ENCODE data around the gene NUP214. TPM values are rescaled to one million over a fixed set of nuclear protein-coding genes. Genes with fewer than 3 reads are reported as not detected.
A peak's percentile ranks its signal among the peaks of the same experiment; 100 is the strongest.

The NUP214 gene
- total RNA-seq, 1 experiment from 2014 or later = 52.3 TPM

- H3K27me3 Mint-ChIP-seq (ENCODE audit: insufficient read depth, unreplicated experiment) = no peaks in the 10 kb centered on the region
- Histone ChIP-seq H3K4me3 (ENCODE audit: low read depth, low read length) (no peak overlapping the region), H3K36me3 (ENCODE audit: control insufficient read depth, insufficient read depth, low read length) (no peaks in the 10 kb centered on the region), H3K27me3 (replicated peaks; ENCODE audit: control insufficient read depth, insufficient read depth, low read length) (no peaks in the 10 kb centered on the region), H3K9me3 (no peaks in the 10 kb centered on the region), H3K4me1 (peaks cover 5% of the 10 kb centered on the region; the same call in 1 of the 2 replicates)
- H3K9me3 Mint-ChIP-seq (ENCODE audit: unreplicated experiment) = no peaks in the 10 kb centered on the region
- intact Hi-C loops (cut with micrococcal nuclease; ENCODE audit: unreplicated experiment) = no loop called here
- H3K4me1 Mint-ChIP-seq (ENCODE audit: low read depth, unreplicated experiment) = no peaks in the 10 kb centered on the region
- no peak for TF ChIP-seq CTCF (IDR thresholded peaks at IDR 0.05; ENCODE audit: insufficient read depth in 1 of 2, low read depth in 1 of 2, low read length in 1 of 2, severe bottlenecking in 1 of 2, unreplicated experiment in 1 of 2)
- ChIA-PET CTCF (no interaction called here), POLR2A (no interaction called here)
- DNase-seq = no peak
- no peaks in the 10 kb centered on the region for H3K36me3 Mint-ChIP-seq (ENCODE audit: insufficient read depth, unreplicated experiment)
- no peak overlapping the region for H3K4me3 Mint-ChIP-seq (ENCODE audit: unreplicated experiment)
- no TSS peak for BruUV-seq (replicated peaks)
- no peak overlapping the region for H3K27ac Mint-ChIP-seq (ENCODE audit: unreplicated experiment)
Observed at GRCh38 chr9:131092030-131092429, 33.4 kb upstream of the NUP214 start.

- Histone ChIP-seq H3K9me3 (no peaks in the 10 kb centered on the region), H3K27me3 (replicated peaks; ENCODE audit: control insufficient read depth, insufficient read depth, low read length) (no peaks in the 10 kb centered on the region), H3K36me3 (ENCODE audit: control insufficient read depth, insufficient read depth, low read length) (no peaks in the 10 kb centered on the region), H3K4me1 (peaks cover 11% of the 10 kb centered on the region), H3K4me3 (ENCODE audit: low read depth, low read length) (no peak overlapping the region)
- H3K4me3 Mint-ChIP-seq (ENCODE audit: unreplicated experiment) = peak overlapping the region; percentile 27
- H3K27me3 Mint-ChIP-seq (ENCODE audit: insufficient read depth, unreplicated experiment) = no peaks in the 10 kb centered on the region
- no TSS peak for BruUV-seq (replicated peaks)
- intact Hi-C loops (cut with micrococcal nuclease; ENCODE audit: unreplicated experiment) = no loop called here
- POLR2A ChIA-PET = no interaction called here
- H3K27ac Mint-ChIP-seq (ENCODE audit: unreplicated experiment) = no peak overlapping the region
- peaks cover 7% of the 10 kb centered on the region for H3K4me1 Mint-ChIP-seq (ENCODE audit: low read depth, unreplicated experiment)
- no peak for TF ChIP-seq CTCF (IDR thresholded peaks at IDR 0.05; ENCODE audit: insufficient read depth in 1 of 2, low read depth in 1 of 2, low read length in 1 of 2, severe bottlenecking in 1 of 2, unreplicated experiment in 1 of 2)
- DNase-seq = peak in 1 of 2 experiments; percentile 63
- no peaks in the 10 kb centered on the region for H3K9me3 Mint-ChIP-seq (ENCODE audit: unreplicated experiment)
- H3K36me3 Mint-ChIP-seq (ENCODE audit: insufficient read depth, unreplicated experiment) = no peaks in the 10 kb centered on the region
- CTCF ChIA-PET = interaction anchor here (0.6 kb wide), 1 partner anchor 235 kb away, joined by 3 read pairs; no protein-coding TSS in a partner anchor
Observed at GRCh38 chr9:131092548-131093440, 32.6 kb upstream of the NUP214 start.

- ChIA-PET POLR2A (no interaction called here), CTCF (no interaction called here)
- TF ChIP-seq CTCF (IDR thresholded peaks at IDR 0.05; ENCODE audit: insufficient read depth in 1 of 2, low read depth in 1 of 2, low read length in 1 of 2, severe bottlenecking in 1 of 2, unreplicated experiment in 1 of 2) = no peak
- Mint-ChIP-seq H3K4me1 (ENCODE audit: low read depth, unreplicated experiment) (peaks cover 7% of the 10 kb centered on the region), H3K9me3 (ENCODE audit: unreplicated experiment) (no peaks in the 10 kb centered on the region), H3K27me3 (ENCODE audit: insufficient read depth, unreplicated experiment) (no peaks in the 10 kb centered on the region), H3K4me3 (ENCODE audit: unreplicated experiment) (peak overlapping the region; percentile 27), H3K27ac (ENCODE audit: unreplicated experiment) (no peak overlapping the region), H3K36me3 (ENCODE audit: insufficient read depth, unreplicated experiment) (no peaks in the 10 kb centered on the region)
- no peaks in the 10 kb centered on the region for H3K9me3 ChIP-seq
- DNase-seq = no peak
- no peaks in the 10 kb centered on the region for H3K27me3 ChIP-seq (replicated peaks; ENCODE audit: control insufficient read depth, insufficient read depth, low read length)
- H3K4me3 ChIP-seq (ENCODE audit: low read depth, low read length) = no peak overlapping the region
- no TSS peak for BruUV-seq (replicated peaks)
- intact Hi-C loops (cut with micrococcal nuclease; ENCODE audit: unreplicated experiment) = no loop called here
- H3K36me3 ChIP-seq (ENCODE audit: control insufficient read depth, insufficient read depth, low read length) = no peaks in the 10 kb centered on the region
- H3K4me1 ChIP-seq = peaks cover 12% of the 10 kb centered on the region
Observed at GRCh38 chr9:131094015-131094414, 31.4 kb upstream of the NUP214 start.
